Panc1 (cell line): ENCODE data around the gene CCDC152. TPM values are rescaled to one million over a fixed set of nuclear protein-coding genes. Genes with fewer than 3 reads are reported as not detected.
A peak's percentile ranks its signal among the peaks of the same experiment; 100 is the strongest.

Source experiments
- ATAC-seq: fragments of 200-7000 bp; cut with Tn5 transposase; 2 replicates; pipeline ENCODE4 v1.9.1; 2020; ENCODE audit warnings: mild to moderate bottlenecking, moderate library complexity
- BruUV-seq: library from RNA; stranded (reverse); fragments of 400-500 nt; replicated peaks from 2 replicates; lab custom pipeline; 2021; lab: Mats Ljungman, UMichigan
- CTCF ChIA-PET: fragments of 300-600 bp; sonication (Branson Sonifier 250); formaldehyde crosslinking; loops from one replicate; lab custom pipeline; 2022; ENCODE audit warnings: antibody characterized with exemption; lab: Charles Lee
- POLR2A ChIA-PET: fragments of 300-600 bp; sonication (Branson Sonifier 250); formaldehyde crosslinking; loops from one replicate; lab custom pipeline; 2022; ENCODE audit warnings: antibody characterized with exemption; lab: Charles Lee
- DNase-seq: peaks from one replicate; pipeline ENCODE4 v3.0.0-alpha.2; 2010; ENCODE audit warnings: low read depth, low spot score
- H3K27ac ChIP-seq: 2 replicates; pipeline ENCODE4 v1.5.1; 2011; ENCODE audit warnings: mild to moderate bottlenecking, low read length, inconsistent platforms
- H3K27me3 ChIP-seq: fragments of 200-500 bp; sonication (Bioruptor generic); 2 replicates; pipeline ENCODE4 v1.6.0; 2014; ENCODE audit warnings: low read length, inconsistent platforms; ENCODE audit not compliant: control insufficient read depth, insufficient read depth
- H3K36me3 ChIP-seq: fragments of 200-500 bp; sonication (Bioruptor generic); 2 replicates; pipeline ENCODE4 v1.5.1; 2014; ENCODE audit warnings: inconsistent platforms, mild to moderate bottlenecking, low read length, moderate library complexity; ENCODE audit not compliant: control insufficient read depth, insufficient read depth
- H3K4me1 ChIP-seq: 2 replicates; pipeline ENCODE4 v1.5.1; 2011; ENCODE audit warnings: inconsistent platforms, mild to moderate bottlenecking, low read length, moderate library complexity; ENCODE audit not compliant: control insufficient read depth, insufficient read depth
- H3K4me3 ChIP-seq, 2 experiments: 2 replicates each; pipeline ENCODE4 v1.5.1; 2011 to 2012; ENCODE audit warnings: low read depth in 2 of 2, low read length in 2 of 2, mild to moderate bottlenecking in 2 of 2, inconsistent platforms in 1 of 2, moderate library complexity in 1 of 2
- H3K9me3 ChIP-seq: fragments of 200-500 bp; sonication (Bioruptor generic); 2 replicates; pipeline ENCODE4 v1.5.1; 2014; ENCODE audit warnings: low read depth, mild to moderate bottlenecking, inconsistent platforms, low read length, moderate library complexity; ENCODE audit not compliant: control insufficient read depth, insufficient read depth
- CTCF ChIP-seq: fragments of 450-650 bp; IDR thresholded peaks from 2 replicates; pipeline ENCODE4 v1.5.1; 2017; ENCODE audit warnings: mild to moderate bottlenecking
- POLR2AphosphoS5 ChIP-seq: IDR thresholded peaks from 2 replicates; pipeline ENCODE4 v1.6.1; 2012; ENCODE audit warnings: mild to moderate bottlenecking, low read depth, low read length, moderate library complexity
- REST ChIP-seq, 2 experiments: IDR thresholded peaks; 2 replicates each; pipeline ENCODE4 v1.6.1; 2011 to 2012; ENCODE audit warnings: low read depth in 2 of 2, control low read depth in 1 of 2, low read length in 1 of 2, mild to moderate bottlenecking in 1 of 2, moderate library complexity in 1 of 2; ENCODE audit not compliant: insufficient read depth in 1 of 2
- SIN3A ChIP-seq: IDR thresholded peaks from 2 replicates; pipeline ENCODE4 v1.6.1; 2012; ENCODE audit warnings: low read depth, mild to moderate bottlenecking, low read length, moderate library complexity, borderline replicate concordance; ENCODE audit not compliant: insufficient read depth
- TCF7L2 ChIP-seq: IDR thresholded peaks from 2 replicates; pipeline ENCODE4 v1.6.1; 2011; ENCODE audit warnings: mild to moderate bottlenecking, low read depth, low read length, inconsistent platforms
- in situ Hi-C: cut with HindIII; loops from 2 replicates; pipeline ENCODE4 v1.10.0; 2016; ENCODE audit warnings: low sequenced_read_pairs, low pct_unique_long_range_greater_than_20kb
- intact Hi-C: fragments of 100-400 bp; cut with micrococcal nuclease; formaldehyde crosslinking; loops from one replicate; pipeline ENCODE4 v1.10.0; 2022; ENCODE audit not compliant: unreplicated experiment
- total RNA-seq: library from RNA; stranded (reverse); gene quantifications from one replicate; pipeline ENCODE4 v1.2.1, GENCODE V29; 2021; ENCODE audit not compliant: unreplicated experiment

CCDC152 gene
- total RNA-seq, 1 experiment from 2014 or later, result not detected

GRCh38 chr5:42807722-42808447 is 51.3 kb downstream of the CCDC152 start:
- no TSS peak for BruUV-seq
- Histone ChIP-seq H3K4me3 (no peak overlapping the region), H3K36me3 (no peaks in the 10 kb centered on the region), H3K27me3 (no peaks in the 10 kb centered on the region), H3K27ac (no peak overlapping the region), H3K9me3 (no peaks in the 10 kb centered on the region), H3K4me1 (0 out of 2 replicates have a peak, but pooled peaks cover 7% of the 10 kb centered on the region)
- DNase-seq (no peak), ATAC-seq (no peak)
- CTCF ChIA-PET, result interaction anchor here (0.5 to 0.7 kb wide), 2 partner anchors 11 to 344 kb away, joined by 3 to 6 read pairs; no protein-coding TSS in a partner anchor
- intact Hi-C loops, result no loop called here
- POLR2A ChIA-PET, result interaction anchor here (0.6 kb wide), 1 partner anchor 69 kb away, joined by 4 read pairs; no protein-coding TSS in a partner anchor
- TF ChIP-seq CTCF, result 0 out of 2 replicates have a peak, but pooled peaks have one; percentile 6
- no peak for TF ChIP-seq SIN3A
- no peak for TF ChIP-seq POLR2AphosphoS5
- in situ Hi-C loops, result no loop called here

GRCh38 chr5:42808888-42809611 is 52.4 kb downstream of the CCDC152 start:
- no peak overlapping the region for H3K4me3 ChIP-seq
- no TSS peak for BruUV-seq
- H3K27ac ChIP-seq, result no peak overlapping the region
- no peaks in the 10 kb centered on the region for H3K27me3 ChIP-seq
- TF ChIP-seq CTCF (no peak), TCF7L2 (no peak), POLR2AphosphoS5 (no peak), SIN3A (no peak), REST (IDR thresholded peaks at IDR 0.05; ENCODE audit: insufficient read depth in 1 of 2, low read depth in 2 of 2, low read length in 1 of 2) (no peak)
- POLR2A ChIA-PET, result no interaction called here
- 0 out of 2 replicates have a peak, but pooled peaks cover 7% of the 10 kb centered on the region for H3K4me1 ChIP-seq
- intact Hi-C loops (no loop called here), in situ Hi-C loops (no loop called here)
- CTCF ChIA-PET, result interaction anchor here (0.7 kb wide), 1 partner anchor 86 kb away, joined by 4 read pairs; no protein-coding TSS in a partner anchor
- DNase-seq (no peak), ATAC-seq (no peak)
- no peaks in the 10 kb centered on the region for H3K36me3 ChIP-seq
- no peaks in the 10 kb centered on the region for H3K9me3 ChIP-seq
